GM04504 (cell line): Measurements from ENCODE around the gene ACAT1.
"Not testable (repeated sequence)": the region's sequence is repeated elsewhere in the genome, so short reads cannot be mapped to it uniquely, and the experiment has no call there.

ENCODE experiments used
- DNase-seq: peaks from one replicate; pipeline ENCODE4 v3.0.0-alpha.2; 2012; ENCODE audit warnings: low read depth

ACAT1 gene

DNA sequence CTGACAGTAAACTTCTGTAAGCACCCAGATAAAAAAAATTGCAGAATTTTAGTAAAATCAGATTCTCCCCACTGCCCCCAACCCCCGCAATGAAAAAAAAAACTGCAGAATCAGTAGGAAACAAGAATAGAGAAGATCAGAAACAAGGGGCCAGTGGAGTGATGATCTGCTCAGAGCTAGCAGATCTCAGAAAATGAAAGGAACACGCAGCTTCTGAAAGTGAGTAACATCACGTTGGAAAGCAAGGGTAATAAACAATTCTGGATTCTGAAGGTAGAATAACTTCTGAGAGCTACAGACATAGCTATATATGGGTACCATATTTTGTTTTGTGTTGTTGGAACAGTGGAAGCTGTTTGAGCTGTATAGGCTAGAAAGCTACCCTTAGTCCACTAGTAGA, 23.2 kb downstream of the ACAT1 start:
- no peak for DNase-seq

GRCh38 chr11:108147150-108147549, 25.8 kb downstream of the ACAT1 start:
- no peak for DNase-seq

DNA sequence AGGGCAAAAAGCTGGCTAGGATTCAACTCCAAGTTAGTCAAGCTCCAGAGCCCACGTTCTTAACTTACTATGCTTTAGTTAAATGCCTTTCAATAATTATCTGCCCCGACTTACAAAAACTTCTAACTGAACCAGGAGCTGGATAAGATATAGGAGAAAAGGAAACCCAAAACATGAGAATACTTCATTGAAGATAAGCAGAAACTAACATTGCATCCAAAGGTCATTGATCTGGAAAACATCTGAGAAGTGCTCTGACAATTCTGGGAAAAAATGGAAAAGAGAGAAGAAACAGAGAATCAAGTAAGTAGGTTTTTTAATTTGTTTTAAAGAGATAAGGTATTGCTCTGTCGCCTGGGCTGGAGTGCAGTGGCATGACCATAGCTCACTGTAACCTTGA, 27.2 kb downstream of the ACAT1 start:
- DNase-seq = no peak

GRCh38 chr11:108154591-108154990, 33.2 kb downstream of the ACAT1 start:
- DNase-seq = no peak

- DNase-seq = no peak
Measured at GRCh38 chr11:108160970-108161566, 39.7 kb downstream of the ACAT1 start.

DNA sequence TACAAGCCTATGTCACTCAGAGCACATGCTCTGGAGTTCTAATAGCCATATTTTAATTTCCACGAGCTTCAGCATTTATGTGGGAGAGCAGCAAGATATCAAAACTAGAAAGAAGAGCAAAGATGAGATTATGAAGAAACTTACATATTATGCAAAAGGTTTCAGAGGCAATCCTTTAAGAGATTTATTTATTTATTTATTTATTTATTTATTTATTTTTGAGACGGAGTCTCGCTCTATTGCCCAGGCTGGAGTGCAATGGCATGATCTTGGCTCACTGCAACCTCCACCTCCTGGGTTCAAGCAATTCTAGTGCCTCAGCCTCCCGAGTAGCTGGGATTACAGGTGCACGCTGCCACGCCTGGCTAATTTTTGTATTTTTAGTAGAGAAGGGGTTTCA, 41.5 kb downstream of the ACAT1 start:
- not testable (repeated sequence) for DNase-seq

- no peak for DNase-seq
Measured at GRCh38 chr11:108167624-108168023, 46.3 kb downstream of the ACAT1 start.

DNA sequence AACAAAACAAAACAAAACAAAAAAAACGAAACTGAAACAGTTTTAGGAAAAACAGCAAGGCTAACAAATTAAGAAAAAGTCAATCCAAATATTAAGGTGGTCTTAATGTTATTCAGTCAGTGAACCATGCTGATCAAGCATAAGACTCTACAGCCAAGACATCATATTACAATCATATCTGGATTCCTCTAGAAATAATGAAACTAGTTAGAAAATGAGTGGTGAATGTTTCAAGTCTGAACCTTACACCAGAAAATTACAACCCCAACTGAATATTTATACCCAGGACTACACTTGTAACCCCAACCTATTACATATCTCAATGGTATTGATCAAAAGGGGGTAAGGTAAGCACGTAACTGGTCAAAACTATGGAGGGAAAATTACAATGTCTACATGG, 48.8 kb downstream of the ACAT1 start:
- no peak for DNase-seq

DNA sequence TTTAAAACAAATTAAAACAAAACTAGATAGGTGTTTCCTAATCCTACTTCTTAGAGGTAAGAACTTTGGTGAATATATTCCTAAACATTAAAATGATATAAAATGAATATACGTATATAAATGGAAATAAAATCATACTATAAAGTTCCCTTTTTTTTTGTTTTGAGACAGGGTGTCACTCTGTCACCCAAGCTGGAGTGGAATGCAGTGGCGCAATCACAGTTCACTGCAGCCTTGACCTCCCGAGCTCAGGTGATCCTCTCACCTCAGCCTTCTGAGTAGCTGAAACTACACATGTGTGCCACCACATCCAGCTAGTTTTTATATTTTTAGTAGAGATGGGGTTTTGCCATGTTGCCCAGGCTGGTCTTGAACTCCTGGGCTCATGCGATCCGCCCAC, 56.2 kb downstream of the ACAT1 start:
- no peak for DNase-seq

DNA sequence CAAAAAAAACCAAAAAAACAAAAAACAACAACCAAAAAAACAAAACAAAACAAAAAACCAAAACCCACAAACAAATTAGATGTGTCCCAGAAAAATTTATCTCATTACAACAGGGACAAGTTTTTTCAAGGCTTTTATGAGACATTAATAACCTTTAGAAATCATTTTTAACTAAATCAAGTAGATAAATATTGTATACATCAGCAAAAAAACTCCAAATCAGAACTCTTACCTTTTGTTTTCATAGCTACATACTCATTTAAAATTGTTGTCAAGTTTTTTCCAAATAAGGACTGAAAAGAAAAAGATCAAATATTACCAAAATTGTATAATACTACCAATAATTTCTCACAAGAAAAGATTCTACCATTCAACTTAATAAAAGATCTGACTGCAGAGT, 72.4 kb downstream of the ACAT1 start:
- DNase-seq = no peak

GRCh38 chr11:108196901-108197300, 75.5 kb downstream of the ACAT1 start:
- DNase-seq = no peak
